Measurements from ENCODE around the gene VMAC.

VMAC gene

DNA sequence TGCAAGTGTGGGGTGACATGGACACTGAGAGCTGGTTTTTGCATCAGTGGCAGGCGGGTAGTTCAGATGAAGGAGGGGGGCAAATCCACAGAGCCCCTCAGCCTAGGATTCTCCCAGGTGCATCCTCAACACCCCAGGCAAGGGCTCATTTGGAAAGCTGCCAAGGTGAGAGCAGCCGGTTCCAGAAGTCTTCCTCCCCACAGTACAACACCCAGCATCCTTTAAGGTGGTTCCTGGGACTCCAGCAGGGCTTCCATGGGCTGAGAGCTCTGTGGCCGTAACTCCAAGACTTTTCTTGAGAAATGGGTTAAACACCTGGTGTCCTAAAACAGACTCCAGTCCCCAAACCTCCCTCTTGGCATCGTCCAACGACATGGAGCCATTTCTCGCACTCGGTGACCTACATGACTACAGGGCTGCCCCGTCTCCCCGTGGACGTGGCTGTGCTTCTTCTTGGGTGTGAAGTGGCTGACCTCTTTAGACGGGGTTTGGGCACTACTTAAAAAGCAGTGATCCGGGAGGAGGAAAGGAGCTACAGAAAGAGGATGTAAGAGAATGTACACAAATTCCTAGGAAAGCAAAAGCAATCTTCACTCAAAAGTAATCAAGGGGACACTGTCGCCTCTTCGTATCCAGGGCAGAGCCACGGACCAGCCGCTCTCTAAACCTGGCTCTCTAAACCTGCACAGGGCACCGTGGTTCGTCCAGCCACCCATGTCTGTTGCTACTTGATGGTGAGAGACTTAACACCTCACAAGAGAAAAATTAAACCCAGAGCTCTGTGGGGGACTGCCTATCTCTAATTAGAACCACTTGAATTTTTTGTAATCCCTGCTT is 47.7 kb downstream of the VMAC start:
- Histone ChIP-seq H3K79me2 (ENCODE audit: control insufficient read depth, insufficient read depth, low read length) (peaks cover 72% of the 10 kb centered on the region), H2BK5ac (ENCODE audit: low read length) (no peak overlapping the region), H4K8ac (ENCODE audit: low read depth, low read length) (no peak overlapping the region), H4K5ac (ENCODE audit: low read length) (no peak overlapping the region), H3K4me2 (ENCODE audit: low read length) (no peak overlapping the region), H3K36me3 (ENCODE audit: control insufficient read depth, insufficient read depth, low read length) (no peaks in the 10 kb centered on the region), H3K79me1 (ENCODE audit: low read length) (peaks cover 49% of the 10 kb centered on the region), H3K9ac (ENCODE audit: low read length) (no peak overlapping the region), H2AK5ac (ENCODE audit: low read length) (no peak overlapping the region), H3K4me1 (ENCODE audit: control insufficient read depth, low read depth, low read length) (peaks cover 32% of the 10 kb centered on the region), H3K18ac (ENCODE audit: low read length) (no peak overlapping the region), H3K27ac (ENCODE audit: low read depth, low read length) (no peak overlapping the region), H3K27me3 (ENCODE audit: insufficient read depth, low read length, poor library complexity) (no peaks in the 10 kb centered on the region), H3K56ac (ENCODE audit: low read length) (peak overlapping the region; percentile 38), H3K23ac (ENCODE audit: low read length) (no peak overlapping the region), H3K4ac (ENCODE audit: low read depth, low read length) (no peak overlapping the region), H3K4me3 (ENCODE audit: low read length) (no peak overlapping the region), H2BK120ac (ENCODE audit: low read depth, low read length) (no peak overlapping the region), H2BK15ac (replicated peaks; ENCODE audit: low read depth) (no peak overlapping the region)
- peak; percentile 44 for DNase-seq
- no CpG with 5 or more reads among the region's 18 CpGs for WGBS (ENCODE audit: extremely low coverage, insufficient coverage, low lambda C conversion rate)

DNA sequence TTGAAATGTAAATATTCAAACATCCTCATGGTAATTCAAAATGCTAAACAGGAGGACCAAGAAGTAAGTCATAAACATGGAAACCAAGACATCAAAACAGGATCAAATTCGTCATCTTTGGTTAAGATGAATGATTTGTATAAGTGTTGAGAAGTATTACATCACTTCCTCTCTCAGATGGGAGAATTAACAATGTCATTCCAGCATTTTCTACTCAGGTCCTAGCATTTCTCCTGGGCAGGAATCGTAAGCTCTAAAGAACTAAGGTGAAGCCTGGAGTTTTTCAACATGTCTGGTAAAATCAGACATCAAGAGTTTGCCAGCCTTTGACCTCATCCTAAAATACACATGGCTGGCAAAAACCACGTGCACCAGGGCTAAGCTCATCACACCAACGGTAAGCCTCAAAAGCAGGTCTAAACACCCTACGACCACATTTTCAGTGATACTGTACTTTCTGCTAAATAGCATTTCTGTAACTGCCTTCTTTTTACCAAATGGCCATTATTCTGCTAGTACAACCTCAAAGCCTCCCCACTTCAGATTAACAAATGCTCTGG is 48.4 kb downstream of the VMAC start:
- Histone ChIP-seq H3K4ac (ENCODE audit: low read depth, low read length) (no peak overlapping the region), H3K18ac (ENCODE audit: low read length) (no peak overlapping the region), H3K27ac (ENCODE audit: low read depth, low read length) (peak overlapping the region; percentile 7), H3K4me3 (ENCODE audit: low read length) (no peak overlapping the region), H3K79me1 (ENCODE audit: low read length) (peaks cover 44% of the 10 kb centered on the region), H3K27me3 (ENCODE audit: insufficient read depth, low read length, poor library complexity) (no peaks in the 10 kb centered on the region), H3K36me3 (ENCODE audit: control insufficient read depth, insufficient read depth, low read length) (no peaks in the 10 kb centered on the region), H3K4me1 (ENCODE audit: control insufficient read depth, low read depth, low read length) (peaks cover 34% of the 10 kb centered on the region), H3K23ac (ENCODE audit: low read length) (no peak overlapping the region), H3K56ac (ENCODE audit: low read length) (peak overlapping the region; percentile 42), H3K9ac (ENCODE audit: low read length) (no peak overlapping the region), H2BK120ac (ENCODE audit: low read depth, low read length) (no peak overlapping the region), H3K79me2 (ENCODE audit: control insufficient read depth, insufficient read depth, low read length) (peaks cover 73% of the 10 kb centered on the region), H3K4me2 (ENCODE audit: low read length) (peak overlapping the region; percentile 3), H4K5ac (ENCODE audit: low read length) (peak overlapping the region; percentile 85), H2BK5ac (ENCODE audit: low read length) (peak overlapping the region; percentile 10), H2BK15ac (replicated peaks; ENCODE audit: low read depth) (no peak overlapping the region), H2AK5ac (ENCODE audit: low read length) (peak overlapping the region; percentile 85), H4K8ac (ENCODE audit: low read depth, low read length) (no peak overlapping the region)
- no peak for DNase-seq
- no CpG with 5 or more reads among the region's 5 CpGs for WGBS (ENCODE audit: extremely low coverage, insufficient coverage, low lambda C conversion rate)

DNA sequence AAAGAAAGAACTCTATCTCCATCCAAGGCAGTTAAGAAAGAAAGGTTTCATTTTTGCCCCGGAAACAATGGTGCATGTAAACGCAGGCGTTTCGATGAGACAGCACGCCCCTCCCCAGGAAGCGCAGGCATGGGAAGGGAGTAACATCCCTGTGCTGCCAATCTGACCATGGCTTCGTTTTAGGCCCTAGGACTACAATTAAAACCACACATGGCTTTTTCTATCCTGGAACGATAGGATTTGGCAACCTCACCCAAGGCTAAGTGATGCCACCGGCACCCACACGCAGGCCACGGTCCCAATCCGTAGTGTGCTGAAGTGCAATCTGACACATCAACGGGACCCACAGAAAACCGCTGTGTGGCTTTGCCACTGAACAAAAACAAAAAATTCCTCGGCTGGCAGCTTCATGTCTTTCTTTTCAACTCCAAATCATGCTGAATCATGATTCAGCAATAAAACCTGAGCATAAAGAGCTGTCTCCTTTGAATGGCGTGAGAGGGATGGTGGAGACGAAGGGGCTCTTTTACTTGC is 49.1 kb downstream of the VMAC start:
- H2BK5ac ChIP-seq (ENCODE audit: low read length) = no peak overlapping the region
- no peak overlapping the region for H2BK120ac ChIP-seq (ENCODE audit: low read depth, low read length)
- H4K5ac ChIP-seq (ENCODE audit: low read length) = no peak overlapping the region
- H3K18ac ChIP-seq (ENCODE audit: low read length) = peak overlapping the region; percentile 20
- no peak overlapping the region for H2AK5ac ChIP-seq (ENCODE audit: low read length)
- peak overlapping the region; percentile 75 for H3K56ac ChIP-seq (ENCODE audit: low read length)
- H3K4me2 ChIP-seq (ENCODE audit: low read length) = no peak overlapping the region
- no peak overlapping the region for H3K4me3 ChIP-seq (ENCODE audit: low read length)
- no peak overlapping the region for H3K4ac ChIP-seq (ENCODE audit: low read depth, low read length)
- no peak overlapping the region for H3K23ac ChIP-seq (ENCODE audit: low read length)
- H3K79me2 ChIP-seq (ENCODE audit: control insufficient read depth, insufficient read depth, low read length) = peaks cover 76% of the 10 kb centered on the region
- H3K27me3 ChIP-seq (ENCODE audit: insufficient read depth, low read length, poor library complexity) = no peaks in the 10 kb centered on the region
- no peak for DNase-seq
- H3K79me1 ChIP-seq (ENCODE audit: low read length) = peaks cover 45% of the 10 kb centered on the region
- H2BK15ac ChIP-seq (replicated peaks; ENCODE audit: low read depth) = no peak overlapping the region
- H3K9ac ChIP-seq (ENCODE audit: low read length) = no peak overlapping the region
- peaks cover 39% of the 10 kb centered on the region for H3K4me1 ChIP-seq (ENCODE audit: control insufficient read depth, low read depth, low read length)
- H3K36me3 ChIP-seq (ENCODE audit: control insufficient read depth, insufficient read depth, low read length) = no peaks in the 10 kb centered on the region
- H4K8ac ChIP-seq (ENCODE audit: low read depth, low read length) = no peak overlapping the region
- no CpG with 5 or more reads among the region's 17 CpGs for WGBS (ENCODE audit: extremely low coverage, insufficient coverage, low lambda C conversion rate)
- no peak overlapping the region for H3K27ac ChIP-seq (ENCODE audit: low read depth, low read length)

DNA sequence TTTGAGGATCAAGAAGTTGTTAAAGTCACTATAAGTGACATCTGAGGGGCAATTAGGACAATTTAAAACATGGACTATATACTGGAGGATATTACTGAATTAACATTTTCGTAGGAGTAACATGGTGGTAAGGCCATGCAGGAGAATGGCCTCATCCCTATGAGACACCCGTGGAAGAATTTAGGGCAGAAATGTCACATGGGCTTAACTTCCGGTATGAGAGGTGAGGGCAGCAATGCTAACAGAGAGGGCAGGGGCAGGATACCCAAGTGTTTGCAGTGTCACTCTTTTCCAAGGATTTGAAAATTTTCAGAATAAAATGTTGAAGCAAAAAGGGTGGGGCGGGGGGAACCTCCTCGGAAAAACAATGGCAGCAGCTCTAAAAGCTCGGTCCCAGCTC is 49.6 kb downstream of the VMAC start:
- no CpG with 5 or more reads among the region's 6 CpGs for WGBS (ENCODE audit: extremely low coverage, insufficient coverage, low lambda C conversion rate)
- Histone ChIP-seq H2BK15ac (replicated peaks; ENCODE audit: low read depth) (no peak overlapping the region), H3K27ac (ENCODE audit: low read depth, low read length) (no peak overlapping the region), H3K18ac (ENCODE audit: low read length) (no peak overlapping the region), H3K4me3 (ENCODE audit: low read length) (no peak overlapping the region), H3K36me3 (ENCODE audit: control insufficient read depth, insufficient read depth, low read length) (no peaks in the 10 kb centered on the region), H3K4me2 (ENCODE audit: low read length) (no peak overlapping the region), H4K5ac (ENCODE audit: low read length) (no peak overlapping the region), H3K79me1 (ENCODE audit: low read length) (peaks cover 45% of the 10 kb centered on the region), H2AK5ac (ENCODE audit: low read length) (no peak overlapping the region), H2BK5ac (ENCODE audit: low read length) (no peak overlapping the region), H3K27me3 (ENCODE audit: insufficient read depth, low read length, poor library complexity) (no peaks in the 10 kb centered on the region), H3K4me1 (ENCODE audit: control insufficient read depth, low read depth, low read length) (peaks cover 42% of the 10 kb centered on the region), H2BK120ac (ENCODE audit: low read depth, low read length) (no peak overlapping the region), H3K4ac (ENCODE audit: low read depth, low read length) (no peak overlapping the region), H3K9ac (ENCODE audit: low read length) (no peak overlapping the region), H4K8ac (ENCODE audit: low read depth, low read length) (no peak overlapping the region), H3K23ac (ENCODE audit: low read length) (no peak overlapping the region), H3K56ac (ENCODE audit: low read length) (no peak overlapping the region), H3K79me2 (ENCODE audit: control insufficient read depth, insufficient read depth, low read length) (peaks cover 78% of the 10 kb centered on the region)
- DNase-seq = no peak

DNA sequence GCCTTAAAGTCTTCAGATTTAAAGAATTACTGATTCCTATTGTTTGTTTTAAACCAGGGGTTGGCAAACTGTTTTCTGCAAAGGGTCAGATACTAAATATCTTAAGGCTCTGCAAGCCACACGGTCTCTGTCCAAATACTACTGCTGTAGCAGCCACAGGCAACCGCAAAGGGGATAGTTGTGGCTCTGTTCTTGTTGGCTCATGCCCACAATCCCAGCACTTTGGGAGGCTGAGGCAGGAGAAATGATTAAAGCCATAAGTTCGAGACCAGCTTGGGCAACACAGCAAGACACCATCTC is 50.9 kb downstream of the VMAC start:
- H3K27me3 ChIP-seq (ENCODE audit: insufficient read depth, low read length, poor library complexity) = no peaks in the 10 kb centered on the region
- H2BK5ac ChIP-seq (ENCODE audit: low read length) = no peak overlapping the region
- H3K27ac ChIP-seq (ENCODE audit: low read depth, low read length) = no peak overlapping the region
- no peak overlapping the region for H3K4me3 ChIP-seq (ENCODE audit: low read length)
- no peak for DNase-seq
- peaks cover 43% of the 10 kb centered on the region for H3K4me1 ChIP-seq (ENCODE audit: control insufficient read depth, low read depth, low read length)
- no peak overlapping the region for H3K4ac ChIP-seq (ENCODE audit: low read depth, low read length)
- peaks cover 49% of the 10 kb centered on the region for H3K79me1 ChIP-seq (ENCODE audit: low read length)
- no peak overlapping the region for H3K56ac ChIP-seq (ENCODE audit: low read length)
- no peak overlapping the region for H3K4me2 ChIP-seq (ENCODE audit: low read length)
- H3K36me3 ChIP-seq (ENCODE audit: control insufficient read depth, insufficient read depth, low read length) = no peaks in the 10 kb centered on the region
- no peak overlapping the region for H3K18ac ChIP-seq (ENCODE audit: low read length)
- no peak overlapping the region for H4K8ac ChIP-seq (ENCODE audit: low read depth, low read length)
- H2AK5ac ChIP-seq (ENCODE audit: low read length) = no peak overlapping the region
- no peak overlapping the region for H3K23ac ChIP-seq (ENCODE audit: low read length)
- H3K9ac ChIP-seq (ENCODE audit: low read length) = no peak overlapping the region
- WGBS (ENCODE audit: extremely low coverage, insufficient coverage, low lambda C conversion rate) = no CpG with 5 or more reads among the region's 3 CpGs
- no peak overlapping the region for H2BK120ac ChIP-seq (ENCODE audit: low read depth, low read length)
- H4K5ac ChIP-seq (ENCODE audit: low read length) = no peak overlapping the region
- H3K79me2 ChIP-seq (ENCODE audit: control insufficient read depth, insufficient read depth, low read length) = peaks cover 82% of the 10 kb centered on the region
- no peak overlapping the region for H2BK15ac ChIP-seq (replicated peaks; ENCODE audit: low read depth)
